PC-9 (cell line): ENCODE measurements around the gene MAP4K5. TPM values are rescaled to one million over a fixed set of nuclear protein-coding genes. Genes with fewer than 3 reads are reported as not detected.

ENCODE experiments used
- BruUV-seq: library from RNA; stranded (reverse); fragments of 400-500 nt; replicated peaks from 2 replicates; lab custom pipeline; 2021; lab: Mats Ljungman, UMichigan
- CTCF ChIA-PET: fragments of 300-600 bp; sonication (Branson Sonifier 250); formaldehyde crosslinking; loops from one replicate; lab custom pipeline; 2022; ENCODE audit warnings: antibody characterized with exemption; lab: Charles Lee
- POLR2A ChIA-PET: fragments of 300-600 bp; sonication (Branson Sonifier 250); formaldehyde crosslinking; loops from one replicate; lab custom pipeline; 2022; ENCODE audit warnings: antibody characterized with exemption; ENCODE audit not compliant: unreplicated experiment; lab: Charles Lee
- DNase-seq, 2 experiments: peaks; one replicate each; pipeline versions ENCODE4 v3.0.0 to v3.0.0-alpha.2; 2015 to 2022; ENCODE audit warnings: mixed read lengths in 1 of 2
- H2AFZ ChIP-seq: fragments of 200-600 bp; sonication (generic); 2 replicates; pipeline ENCODE4 v1.8.1; 2017; ENCODE audit warnings: antibody characterized with exemption
- H3F3A ChIP-seq: fragments of 200-600 bp; sonication (generic); 2 replicates; pipeline ENCODE4 v1.8.1; 2017; ENCODE audit warnings: antibody characterized with exemption, mild to moderate bottlenecking, low read depth; ENCODE audit not compliant: insufficient read depth
- H3K27ac ChIP-seq: fragments of 200-600 bp; sonication (generic); 2 replicates; pipeline ENCODE4 v1.6.1; 2016; ENCODE audit warnings: mixed run types
- H3K27me3 ChIP-seq: fragments of 200-600 bp; sonication (generic); 2 replicates; pipeline ENCODE4 v1.6.1; 2016; ENCODE audit warnings: low read depth, mixed run types; ENCODE audit not compliant: insufficient read depth
- H3K36me3 ChIP-seq: fragments of 200-600 bp; sonication (generic); 2 replicates; pipeline ENCODE4 v1.6.1; 2016; ENCODE audit warnings: low read depth, mixed run types
- H3K4me1 ChIP-seq: fragments of 200-600 bp; sonication (generic); replicated peaks from 2 replicates; pipeline ENCODE4 v1.6.1; 2016; ENCODE audit warnings: mixed run types; ENCODE audit not compliant: insufficient read depth
- H3K4me2 ChIP-seq: fragments of 200-600 bp; sonication (generic); 2 replicates; pipeline ENCODE4 v1.6.1; 2017; ENCODE audit warnings: mixed run types
- H3K4me3 ChIP-seq: fragments of 200-600 bp; sonication (generic); 2 replicates; pipeline ENCODE4 v1.6.1; 2016; ENCODE audit warnings: mixed run types
- H3K79me2 ChIP-seq: fragments of 200-600 bp; sonication (generic); 2 replicates; pipeline ENCODE4 v1.6.1; 2017; ENCODE audit warnings: low read depth, mixed run types
- H3K9me2 ChIP-seq: fragments of 200-600 bp; sonication (generic); 2 replicates; pipeline ENCODE4 v1.8.1; 2017; ENCODE audit warnings: mild to moderate bottlenecking; ENCODE audit not compliant: insufficient read depth
- H3K9me3 ChIP-seq: fragments of 200-600 bp; sonication (generic); 2 replicates; pipeline ENCODE4 v1.8.1; 2016; ENCODE audit warnings: low read depth; ENCODE audit not compliant: insufficient read depth
- H4K20me1 ChIP-seq: fragments of 200-600 bp; sonication (generic); 2 replicates; pipeline ENCODE4 v1.8.1; 2017; ENCODE audit not compliant: insufficient read depth
- EZH2 ChIP-seq: fragments of 200-600 bp; sonication (generic); IDR thresholded peaks from 2 replicates; pipeline ENCODE4 v1.8.0; 2017; ENCODE audit warnings: antibody characterized with exemption, low read depth
- intact Hi-C: fragments of 100-400 bp; cut with micrococcal nuclease; formaldehyde crosslinking; loops from one replicate; pipeline ENCODE4 v1.10.0; 2022; ENCODE audit not compliant: unreplicated experiment
- total RNA-seq: library from RNA; stranded (reverse); gene quantifications from 2 replicates; pipeline ENCODE4 v1.2.3, GENCODE V29; 2021
- TF ChIP-seq, protein P1 (sequence below): fragments of 200-600 bp; sonication (generic); conservative IDR thresholded peaks from 2 replicates; pipeline ENCODE4 v1.6.1; 2017; ENCODE audit warnings: mixed run types, antibody characterized with exemption, mild to moderate bottlenecking, moderate library complexity

The MAP4K5 gene
- total RNA-seq, 1 experiment from 2014 or later: 51.8 TPM

DNA sequence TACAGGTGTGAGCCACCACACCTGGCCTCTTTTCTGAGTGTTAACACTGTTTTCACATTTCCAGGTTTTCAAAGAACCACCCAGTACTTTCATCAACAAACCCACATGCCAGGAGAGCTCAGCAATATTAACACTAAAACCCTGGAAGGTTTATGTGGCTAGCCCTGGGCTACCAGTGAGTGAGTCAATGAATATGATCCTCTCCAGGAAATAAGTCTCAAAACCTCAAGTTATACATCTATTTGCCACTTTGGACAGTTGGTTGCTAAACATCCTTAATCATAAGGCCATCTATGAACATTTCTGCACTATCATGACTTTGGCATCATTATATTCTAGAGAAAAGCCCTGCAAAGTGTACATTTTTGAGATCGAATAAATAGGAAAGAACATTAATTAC, 129.4 kb downstream of the MAP4K5 start:
- H3K27ac ChIP-seq: no peak overlapping the region
- CTCF ChIA-PET: no interaction called here
- DNase-seq: no peak
- H4K20me1 ChIP-seq: no peaks in the 10 kb centered on the region
- no TSS peak for BruUV-seq
- H2AFZ ChIP-seq: no peak overlapping the region
- H3K4me3 ChIP-seq: no peak overlapping the region
- no peaks in the 10 kb centered on the region for H3K27me3 ChIP-seq
- no peak overlapping the region for H3K4me2 ChIP-seq
- intact Hi-C loops: no loop called here
- H3K9me2 ChIP-seq: no peaks in the 10 kb centered on the region
- no peaks in the 10 kb centered on the region for H3K79me2 ChIP-seq
- POLR2A ChIA-PET: interaction anchor here (0.7 to 0.8 kb wide), 2 partner anchors 29 to 418 kb away, joined by 4 to 5 read pairs; no protein-coding TSS in a partner anchor
- H3K9me3 ChIP-seq: peaks cover 5% of the 10 kb centered on the region
- 0 out of 2 replicates have a peak, but pooled peaks cover 2% of the 10 kb centered on the region for H3K4me1 ChIP-seq
- TF ChIP-seq, protein P1, sequence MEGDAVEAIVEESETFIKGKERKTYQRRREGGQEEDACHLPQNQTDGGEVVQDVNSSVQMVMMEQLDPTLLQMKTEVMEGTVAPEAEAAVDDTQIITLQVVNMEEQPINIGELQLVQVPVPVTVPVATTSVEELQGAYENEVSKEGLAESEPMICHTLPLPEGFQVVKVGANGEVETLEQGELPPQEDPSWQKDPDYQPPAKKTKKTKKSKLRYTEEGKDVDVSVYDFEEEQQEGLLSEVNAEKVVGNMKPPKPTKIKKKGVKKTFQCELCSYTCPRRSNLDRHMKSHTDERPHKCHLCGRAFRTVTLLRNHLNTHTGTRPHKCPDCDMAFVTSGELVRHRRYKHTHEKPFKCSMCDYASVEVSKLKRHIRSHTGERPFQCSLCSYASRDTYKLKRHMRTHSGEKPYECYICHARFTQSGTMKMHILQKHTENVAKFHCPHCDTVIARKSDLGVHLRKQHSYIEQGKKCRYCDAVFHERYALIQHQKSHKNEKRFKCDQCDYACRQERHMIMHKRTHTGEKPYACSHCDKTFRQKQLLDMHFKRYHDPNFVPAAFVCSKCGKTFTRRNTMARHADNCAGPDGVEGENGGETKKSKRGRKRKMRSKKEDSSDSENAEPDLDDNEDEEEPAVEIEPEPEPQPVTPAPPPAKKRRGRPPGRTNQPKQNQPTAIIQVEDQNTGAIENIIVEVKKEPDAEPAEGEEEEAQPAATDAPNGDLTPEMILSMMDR: no peak
- TF ChIP-seq EZH2: no peak
- peaks cover 9% of the 10 kb centered on the region for H3F3A ChIP-seq
- no peaks in the 10 kb centered on the region for H3K36me3 ChIP-seq

DNA sequence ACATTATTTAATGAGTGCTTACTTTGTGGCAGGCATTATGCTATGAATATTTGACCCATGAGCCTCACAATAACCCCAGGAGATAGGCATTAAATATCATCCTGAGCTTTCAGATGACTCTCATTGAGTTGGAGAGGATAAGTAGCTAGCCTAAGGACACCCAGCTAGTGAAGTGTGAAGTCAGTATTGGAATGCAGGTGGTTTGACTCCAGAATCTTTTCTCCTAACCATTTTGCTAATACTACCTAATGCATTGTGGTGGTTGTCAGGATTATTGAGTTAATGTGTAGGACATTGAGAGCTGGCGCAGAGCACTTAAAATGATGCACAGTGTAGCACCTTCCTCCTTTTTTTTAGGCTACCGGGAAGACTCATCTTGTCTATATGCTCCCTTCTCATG, 131.9 kb downstream of the MAP4K5 start:
- H3K27ac ChIP-seq: no peak overlapping the region
- H4K20me1 ChIP-seq: no peaks in the 10 kb centered on the region
- CTCF ChIA-PET: no interaction called here
- no peaks in the 10 kb centered on the region for H3K27me3 ChIP-seq
- H3K36me3 ChIP-seq: no peaks in the 10 kb centered on the region
- H3K4me2 ChIP-seq: no peak overlapping the region
- H2AFZ ChIP-seq: no peak overlapping the region
- no peak overlapping the region for H3K4me3 ChIP-seq
- 0 out of 2 replicates have a peak, but pooled peaks cover 2% of the 10 kb centered on the region for H3K4me1 ChIP-seq
- POLR2A ChIA-PET: no interaction called here
- no peaks in the 10 kb centered on the region for H3K9me2 ChIP-seq
- H3F3A ChIP-seq: peaks cover 15% of the 10 kb centered on the region
- no peak for DNase-seq
- intact Hi-C loops: no loop called here
- no TSS peak for BruUV-seq
- peaks cover 5% of the 10 kb centered on the region for H3K9me3 ChIP-seq
- TF ChIP-seq EZH2: no peak
- TF ChIP-seq, protein P1: no peak
- H3K79me2 ChIP-seq: no peaks in the 10 kb centered on the region

DNA sequence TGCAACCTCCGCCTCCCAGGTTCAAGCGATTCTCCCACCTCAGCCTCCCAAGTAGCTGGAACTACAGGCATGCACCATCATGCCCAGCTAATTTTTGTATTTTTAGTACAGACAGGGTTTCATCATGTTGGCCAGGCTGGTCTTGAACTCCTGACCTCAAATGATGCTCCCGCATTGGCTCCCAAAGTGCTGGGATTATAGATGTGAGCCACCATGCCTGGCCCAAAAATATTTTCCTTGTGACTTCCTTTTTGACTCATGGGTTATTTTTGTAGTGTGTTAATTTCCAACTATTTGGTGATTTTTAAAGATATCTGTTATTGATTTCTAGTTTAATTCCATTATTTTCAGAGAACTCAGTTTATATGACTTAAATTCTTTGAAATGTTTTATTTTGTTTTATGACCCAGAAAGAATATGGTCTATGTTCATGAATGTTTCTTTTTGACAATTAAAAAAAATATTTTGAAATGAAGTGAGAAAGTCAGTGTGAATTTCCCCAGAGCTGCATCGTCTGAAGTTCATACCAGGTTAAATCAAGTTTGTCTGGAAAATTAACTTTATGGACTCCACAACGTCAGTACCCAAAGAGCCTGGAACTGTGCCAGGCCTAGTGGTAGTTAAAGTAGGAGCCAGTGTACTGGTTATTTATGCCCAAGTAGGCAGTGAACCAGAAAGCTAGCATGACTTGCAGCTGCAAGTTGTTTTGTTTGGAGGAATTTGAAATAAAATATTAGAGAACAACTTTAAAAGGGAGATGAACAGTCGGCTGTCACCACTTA, 132.9 kb downstream of the MAP4K5 start:
- no peaks in the 10 kb centered on the region for H3K9me3 ChIP-seq
- intact Hi-C loops: no loop called here
- H3K4me3 ChIP-seq: no peak overlapping the region
- no peak overlapping the region for H3K4me2 ChIP-seq
- H3F3A ChIP-seq: peaks cover 15% of the 10 kb centered on the region
- BruUV-seq: no TSS peak
- no peaks in the 10 kb centered on the region for H3K79me2 ChIP-seq
- H2AFZ ChIP-seq: no peak overlapping the region
- ChIA-PET CTCF (no interaction called here), POLR2A (no interaction called here)
- no peaks in the 10 kb centered on the region for H4K20me1 ChIP-seq
- TF ChIP-seq EZH2: no peak
- TF ChIP-seq, protein P1: no peak
- H3K27ac ChIP-seq: no peak overlapping the region
- H3K9me2 ChIP-seq: no peaks in the 10 kb centered on the region
- 0 out of 2 replicates have a peak, but pooled peaks cover 2% of the 10 kb centered on the region for H3K4me1 ChIP-seq
- H3K36me3 ChIP-seq: no peaks in the 10 kb centered on the region
- no peak for DNase-seq
- H3K27me3 ChIP-seq: no peaks in the 10 kb centered on the region
